ENCODE results near the gene SLC66A2.
A peak's percentile ranks its signal among the peaks of the same experiment; 100 is the strongest.

Gene SLC66A2

GRCh38 chr18:79980585-79980984 is 29.1 kb upstream of the SLC66A2 start:
- peaks cover 67% of the 10 kb centered on the region for H3K36me3 Mint-ChIP-seq (ENCODE audit: low read depth)
- H3K4me1 Mint-ChIP-seq (ENCODE audit: low read depth), result peaks cover 50% of the 10 kb centered on the region
- no peaks in the 10 kb centered on the region for H3K27me3 Mint-ChIP-seq
- H3K27ac Mint-ChIP-seq, result no peak overlapping the region
- intact Hi-C loops (cut with micrococcal nuclease), result loop anchor here (10.0 kb wide), 2 partner anchors 46 to 186 kb away; partner anchors contain the start of gene KCNG2
- no peaks in the 10 kb centered on the region for H3K9me3 Mint-ChIP-seq
- no peak overlapping the region for H3K4me3 Mint-ChIP-seq

- H3K27ac Mint-ChIP-seq, result no peak overlapping the region
- no peaks in the 10 kb centered on the region for H3K27me3 Mint-ChIP-seq
- H3K9me3 Mint-ChIP-seq, result no peaks in the 10 kb centered on the region
- no peak overlapping the region for H3K4me3 Mint-ChIP-seq
- H3K4me1 Mint-ChIP-seq (ENCODE audit: low read depth), result peaks cover 43% of the 10 kb centered on the region
- H3K36me3 Mint-ChIP-seq (ENCODE audit: low read depth), result peaks cover 67% of the 10 kb centered on the region
- intact Hi-C loops (cut with micrococcal nuclease), result loop anchor here (10.0 kb wide), 2 partner anchors 45 to 185 kb away; partner anchors contain the start of gene KCNG2
Observed at GRCh38 chr18:79979843-79980242, 28.4 kb upstream of the SLC66A2 start.

- no peaks in the 10 kb centered on the region for H3K9me3 Mint-ChIP-seq
- peaks cover 84% of the 10 kb centered on the region for H3K36me3 Mint-ChIP-seq (ENCODE audit: low read depth)
- intact Hi-C loops (cut with micrococcal nuclease), result no loop called here
- H3K4me1 Mint-ChIP-seq (ENCODE audit: low read depth), result peaks cover 11% of the 10 kb centered on the region
- H3K4me3 Mint-ChIP-seq, result no peak overlapping the region
- no peaks in the 10 kb centered on the region for H3K27me3 Mint-ChIP-seq
- H3K27ac Mint-ChIP-seq, result peak overlapping the region; percentile 14
Observed at GRCh38 chr18:79975985-79976680, 24.7 kb upstream of the SLC66A2 start.

- Mint-ChIP-seq H3K36me3 (ENCODE audit: low read depth) (peaks cover 93% of the 10 kb centered on the region), H3K4me1 (ENCODE audit: low read depth) (peaks cover 5% of the 10 kb centered on the region), H3K9me3 (no peaks in the 10 kb centered on the region), H3K4me3 (no peak overlapping the region), H3K27me3 (no peaks in the 10 kb centered on the region), H3K27ac (no peak overlapping the region)
- intact Hi-C loops (cut with micrococcal nuclease), result no loop called here
Observed at GRCh38 chr18:79975043-79975442, 23.6 kb upstream of the SLC66A2 start.

GRCh38 chr18:79974025-79974654 is 22.7 kb upstream of the SLC66A2 start:
- Mint-ChIP-seq H3K4me3 (no peak overlapping the region), H3K27ac (no peak overlapping the region), H3K27me3 (no peaks in the 10 kb centered on the region), H3K4me1 (ENCODE audit: low read depth) (peaks cover 5% of the 10 kb centered on the region), H3K36me3 (ENCODE audit: low read depth) (peaks cover 93% of the 10 kb centered on the region), H3K9me3 (no peaks in the 10 kb centered on the region)
- intact Hi-C loops (cut with micrococcal nuclease), result no loop called here

GRCh38 chr18:79973517-79973916 is 22.1 kb upstream of the SLC66A2 start:
- intact Hi-C loops (cut with micrococcal nuclease), result no loop called here
- Mint-ChIP-seq H3K27me3 (no peaks in the 10 kb centered on the region), H3K36me3 (ENCODE audit: low read depth) (peaks cover 95% of the 10 kb centered on the region), H3K4me3 (no peak overlapping the region), H3K27ac (no peak overlapping the region), H3K4me1 (ENCODE audit: low read depth) (peaks cover 5% of the 10 kb centered on the region), H3K9me3 (no peaks in the 10 kb centered on the region)

- peaks cover under 1% of the 10 kb centered on the region for H3K4me1 Mint-ChIP-seq (ENCODE audit: low read depth)
- intact Hi-C loops (cut with micrococcal nuclease), result no loop called here
- H3K36me3 Mint-ChIP-seq (ENCODE audit: low read depth), result peaks cover 96% of the 10 kb centered on the region
- no peaks in the 10 kb centered on the region for H3K27me3 Mint-ChIP-seq
- no peak overlapping the region for H3K27ac Mint-ChIP-seq
- no peak overlapping the region for H3K4me3 Mint-ChIP-seq
- H3K9me3 Mint-ChIP-seq, result no peaks in the 10 kb centered on the region
Observed at GRCh38 chr18:79972720-79973119, 21.3 kb upstream of the SLC66A2 start.

GRCh38 chr18:79971986-79972385 is 20.5 kb upstream of the SLC66A2 start:
- no peaks in the 10 kb centered on the region for H3K9me3 Mint-ChIP-seq
- H3K36me3 Mint-ChIP-seq (ENCODE audit: low read depth), result peaks cover 94% of the 10 kb centered on the region
- no peaks in the 10 kb centered on the region for H3K4me1 Mint-ChIP-seq (ENCODE audit: low read depth)
- intact Hi-C loops (cut with micrococcal nuclease), result no loop called here
- no peak overlapping the region for H3K27ac Mint-ChIP-seq
- no peak overlapping the region for H3K4me3 Mint-ChIP-seq
- H3K27me3 Mint-ChIP-seq, result no peaks in the 10 kb centered on the region

- Mint-ChIP-seq H3K27me3 (no peaks in the 10 kb centered on the region), H3K36me3 (ENCODE audit: low read depth) (peaks cover 92% of the 10 kb centered on the region), H3K27ac (no peak overlapping the region), H3K9me3 (no peaks in the 10 kb centered on the region), H3K4me3 (no peak overlapping the region), H3K4me1 (ENCODE audit: low read depth) (no peaks in the 10 kb centered on the region)
- intact Hi-C loops (cut with micrococcal nuclease), result no loop called here
Observed at GRCh38 chr18:79971211-79971952, 19.9 kb upstream of the SLC66A2 start.

GRCh38 chr18:79970419-79971133 is 19.1 kb upstream of the SLC66A2 start:
- Mint-ChIP-seq H3K4me3 (no peak overlapping the region), H3K27me3 (no peaks in the 10 kb centered on the region), H3K9me3 (no peaks in the 10 kb centered on the region), H3K27ac (no peak overlapping the region), H3K4me1 (ENCODE audit: low read depth) (peaks cover 3% of the 10 kb centered on the region), H3K36me3 (ENCODE audit: low read depth) (peaks cover 84% of the 10 kb centered on the region)
- intact Hi-C loops (cut with micrococcal nuclease), result no loop called here

- intact Hi-C loops (cut with micrococcal nuclease), result loop anchor here (10.0 kb wide), 1 partner anchor 581 kb away; no protein-coding TSS in a partner anchor
- peak overlapping the region; percentile 79 for H3K27ac Mint-ChIP-seq
- H3K36me3 Mint-ChIP-seq (ENCODE audit: low read depth), result peaks cover 31% of the 10 kb centered on the region
- peak overlapping the region; percentile 80 for H3K4me3 Mint-ChIP-seq
- H3K9me3 Mint-ChIP-seq, result no peaks in the 10 kb centered on the region
- H3K4me1 Mint-ChIP-seq (ENCODE audit: low read depth), result peaks cover 40% of the 10 kb centered on the region
- H3K27me3 Mint-ChIP-seq, result peaks cover 20% of the 10 kb centered on the region
Observed at GRCh38 chr18:79965119-79965902, 13.9 kb upstream of the SLC66A2 start.

GRCh38 chr18:79964330-79965118 is 13.1 kb upstream of the SLC66A2 start, which contains the start of gene HSBP1L1:
HSBP1L1 (plus strand) TSS chr18:79964643; CDS start chr18:79964736, 93 bp downstream.
- Mint-ChIP-seq H3K4me1 (ENCODE audit: low read depth) (peaks cover 46% of the 10 kb centered on the region), H3K27ac (peak within 1 kb of the TSS; percentile 79), H3K27me3 (peaks cover 20% of the 10 kb centered on the region), H3K4me3 (peak within 1 kb of the TSS; percentile 80), H3K9me3 (no peaks in the 10 kb centered on the region), H3K36me3 (ENCODE audit: low read depth) (peaks cover 23% of the 10 kb centered on the region)
- intact Hi-C loops (cut with micrococcal nuclease), result loop anchor here (10.0 kb wide), 1 partner anchor 580 kb away; no protein-coding TSS in a partner anchor
